GM18867 (cell line): Measurements from ENCODE around the gene SHISA9.

Experiments used
- ATAC-seq: cut with Tn5 transposase; IDR thresholded peaks from one replicate; pipeline ENCODE4 v1.9.1; 2021; ENCODE audit warnings: mild to moderate bottlenecking, moderate library complexity; ENCODE audit not compliant: unreplicated experiment

SHISA9 gene

DNA sequence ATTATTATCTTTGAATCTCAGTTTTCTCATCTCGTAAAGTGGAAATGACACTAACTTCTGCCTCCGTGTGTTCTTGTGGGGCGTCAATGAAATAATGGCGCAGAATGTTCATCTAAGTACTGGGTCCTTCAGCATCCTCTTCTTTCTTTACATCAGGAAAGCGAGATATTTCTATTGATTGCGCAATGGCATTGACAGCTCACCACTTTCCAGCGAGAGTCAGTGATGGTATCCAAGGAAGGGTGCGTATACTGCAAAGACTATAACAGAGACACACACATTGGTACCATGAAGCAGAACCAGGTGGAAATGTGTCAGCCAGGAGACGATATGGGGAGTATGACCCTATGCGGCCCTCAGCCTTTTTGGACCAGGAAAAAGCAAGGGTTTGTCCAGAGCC lies 162.1 kb downstream of the SHISA9 start:
- ATAC-seq: no peak

DNA sequence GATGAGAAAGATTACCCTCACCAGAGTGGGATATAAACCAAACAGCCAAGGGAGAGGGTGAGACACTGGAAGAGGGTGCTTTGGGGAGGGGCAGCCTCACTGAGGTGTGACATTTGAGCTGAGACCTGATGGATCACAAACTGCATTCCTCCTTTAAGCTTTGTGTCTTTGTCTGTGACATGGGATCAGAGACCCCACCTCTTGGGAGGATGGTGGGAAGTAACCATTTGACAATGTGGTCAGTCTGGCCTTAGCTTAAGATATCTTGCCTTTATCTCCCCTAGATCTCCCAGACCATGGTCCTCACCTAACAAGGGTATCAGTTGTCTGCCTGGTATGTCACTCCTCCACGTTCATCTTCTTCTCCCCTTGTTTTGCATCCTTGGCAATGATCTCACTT lies 163.4 kb downstream of the SHISA9 start:
- ATAC-seq: no peak

DNA sequence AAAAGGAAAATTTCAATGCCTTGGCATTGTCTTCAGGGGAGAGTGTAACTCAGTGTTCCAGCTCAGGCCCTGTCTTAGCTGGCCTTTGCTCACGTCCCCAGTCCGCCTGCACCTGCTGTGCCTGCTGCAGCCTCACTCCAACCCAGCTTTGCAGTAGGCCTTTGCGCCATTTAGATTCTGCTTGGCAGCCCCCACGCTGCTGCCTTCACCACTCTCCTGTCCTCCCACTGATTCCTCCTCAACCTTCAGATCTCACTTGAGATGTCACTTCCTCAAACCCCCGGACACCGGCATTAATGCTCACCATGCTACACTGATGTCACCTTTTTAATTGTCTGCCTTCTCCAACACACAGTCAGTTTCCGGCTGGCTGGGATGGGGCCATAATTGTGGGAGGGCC lies 166.2 kb downstream of the SHISA9 start:
- no peak for ATAC-seq

DNA sequence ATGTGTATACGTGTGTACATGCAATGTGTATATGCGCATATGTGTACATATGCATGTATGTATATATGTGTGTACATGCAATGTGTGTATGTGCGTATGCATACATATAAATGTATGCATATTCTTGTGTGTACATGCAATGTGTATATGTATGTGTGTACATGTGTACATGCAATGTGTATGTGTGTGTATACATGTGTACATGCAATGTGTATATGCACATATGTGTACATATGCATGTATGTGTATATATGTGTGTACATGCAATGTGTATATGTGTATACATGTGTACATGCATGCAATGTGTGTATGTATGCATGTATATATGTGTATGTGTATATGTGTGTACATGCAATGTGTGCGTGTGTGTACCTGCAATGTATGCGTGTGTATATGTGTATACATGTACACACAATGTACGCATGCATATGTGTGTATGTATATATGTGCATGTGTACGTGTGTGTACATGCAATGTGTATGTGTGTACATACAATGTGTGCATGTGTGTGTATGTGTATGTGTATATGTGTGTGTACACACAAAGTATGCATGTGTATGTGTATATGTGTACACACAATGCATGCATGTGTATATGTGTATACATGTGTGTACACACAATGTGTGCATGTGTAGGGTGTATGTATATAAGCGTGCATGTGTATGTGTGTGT lies 167.7 kb downstream of the SHISA9 start:
- ATAC-seq: no peak

DNA sequence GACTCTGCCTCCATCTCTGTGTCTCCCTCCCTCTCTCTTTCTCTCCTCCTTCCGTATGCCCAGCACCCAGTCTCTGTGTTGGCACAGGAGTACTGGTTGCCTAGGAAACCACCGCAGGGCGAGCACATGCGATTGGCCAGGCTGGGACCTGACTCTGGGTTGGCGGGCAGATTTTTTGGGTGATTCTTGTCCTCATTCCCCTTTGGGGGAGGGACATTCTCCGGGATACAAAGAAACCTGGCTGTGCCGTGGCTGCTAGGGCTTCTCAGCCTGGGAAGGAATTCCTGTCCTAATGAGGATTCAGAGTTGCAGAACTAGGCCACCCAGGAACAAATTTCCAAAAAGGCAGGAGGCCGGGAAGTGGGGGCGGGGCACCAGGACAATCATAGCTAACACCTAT lies 168.9 kb downstream of the SHISA9 start:
- ATAC-seq: no peak

DNA sequence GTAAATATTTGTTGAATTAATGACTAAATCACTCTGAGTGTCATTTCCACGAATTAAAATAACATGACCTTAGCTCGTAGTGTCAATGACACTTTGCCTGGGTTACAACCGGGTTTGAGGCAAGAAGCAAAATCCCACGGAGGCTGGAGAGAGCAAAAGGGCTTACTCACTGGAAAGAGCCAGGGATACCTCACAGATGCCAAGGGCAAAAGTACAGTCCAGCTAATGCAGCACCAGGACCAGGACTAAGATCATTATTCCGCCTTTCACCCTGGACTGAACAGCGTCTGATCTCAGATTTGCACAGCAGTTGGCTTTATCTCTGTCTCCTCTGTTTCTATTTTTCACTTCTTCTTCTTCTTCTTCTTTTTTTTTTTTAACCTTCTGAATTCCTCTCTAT lies 175.5 kb downstream of the SHISA9 start:
- no peak for ATAC-seq

DNA sequence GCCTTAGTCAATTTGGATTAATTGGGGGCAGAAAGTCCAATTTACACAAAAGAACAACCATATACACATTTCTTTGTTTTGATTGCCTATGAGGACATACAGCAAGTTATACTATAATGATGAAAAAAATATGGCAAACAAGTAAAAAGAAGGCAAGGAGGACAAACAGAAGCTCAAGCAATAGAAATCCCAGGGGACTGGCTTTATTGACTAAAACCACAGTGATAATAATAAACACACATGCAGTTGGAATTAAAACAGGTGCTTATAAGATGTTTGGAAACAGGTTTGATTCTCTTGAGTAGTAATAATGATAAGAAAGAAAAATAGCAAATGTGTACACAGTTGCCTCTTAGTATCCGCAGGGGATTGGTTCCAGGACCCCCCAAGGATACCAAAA lies 176.4 kb downstream of the SHISA9 start:
- ATAC-seq: no peak

DNA sequence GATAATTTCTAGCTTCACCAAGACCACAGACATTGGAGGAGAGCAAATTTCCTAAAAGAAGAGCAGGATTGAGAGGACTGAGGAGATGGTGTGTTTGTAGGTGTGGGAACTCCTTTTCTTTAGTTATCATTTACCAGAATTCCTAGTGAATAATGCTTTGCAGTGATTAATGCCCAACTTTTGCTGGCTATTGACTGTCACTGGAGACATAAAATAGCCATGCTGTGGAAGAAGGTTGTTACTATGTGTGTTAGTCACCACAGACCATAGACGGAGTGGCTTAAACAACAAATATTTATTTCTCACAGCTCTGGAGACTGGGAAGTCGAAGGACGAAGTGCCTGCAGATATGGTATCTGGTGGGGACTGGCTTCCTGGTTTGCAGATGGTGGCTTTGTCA lies 179.1 kb downstream of the SHISA9 start:
- ATAC-seq: no peak

DNA sequence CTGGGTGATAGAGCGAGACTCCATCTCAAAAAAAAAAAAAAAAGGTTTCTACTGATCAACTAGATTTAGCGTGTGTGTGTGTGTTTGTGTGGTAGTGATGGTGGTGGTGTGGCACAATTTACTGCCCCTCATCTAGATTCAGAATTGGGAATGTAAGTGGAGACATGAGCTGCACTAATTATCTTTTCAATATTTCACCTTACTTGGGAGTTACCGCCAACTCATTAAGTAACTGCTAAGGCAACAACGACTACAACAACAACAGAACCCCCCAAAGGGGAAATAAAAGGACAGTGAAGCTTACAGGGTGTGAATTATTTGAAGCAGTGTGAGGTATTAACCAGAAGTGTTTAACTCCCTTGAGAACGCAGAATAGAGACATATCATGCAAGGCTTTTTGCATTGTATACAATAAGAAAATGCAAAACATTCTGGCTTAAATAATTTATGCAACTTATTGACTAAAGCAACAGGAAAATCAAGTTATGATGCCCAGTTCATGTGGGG lies 180.5 kb downstream of the SHISA9 start:
- ATAC-seq: no peak

DNA sequence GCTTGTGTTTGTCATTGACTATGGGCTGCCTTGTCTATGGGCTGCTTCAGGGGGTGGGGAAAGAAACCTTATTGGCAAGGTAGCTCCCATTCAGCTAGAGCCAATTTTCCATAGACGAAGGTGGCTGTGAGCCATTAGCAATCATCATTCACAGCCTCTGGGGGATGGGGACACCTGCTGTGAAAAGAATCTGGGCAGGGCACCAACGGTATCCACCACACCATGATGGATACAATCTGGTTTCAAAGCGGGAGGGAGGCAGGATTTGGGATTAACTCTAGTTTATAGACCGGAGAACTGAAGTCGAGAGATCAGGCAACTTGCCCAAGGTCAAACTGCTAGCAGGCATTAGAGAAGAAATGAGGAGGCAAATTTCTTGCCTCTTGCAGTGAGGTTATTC lies 182.3 kb downstream of the SHISA9 start:
- ATAC-seq: no peak

DNA sequence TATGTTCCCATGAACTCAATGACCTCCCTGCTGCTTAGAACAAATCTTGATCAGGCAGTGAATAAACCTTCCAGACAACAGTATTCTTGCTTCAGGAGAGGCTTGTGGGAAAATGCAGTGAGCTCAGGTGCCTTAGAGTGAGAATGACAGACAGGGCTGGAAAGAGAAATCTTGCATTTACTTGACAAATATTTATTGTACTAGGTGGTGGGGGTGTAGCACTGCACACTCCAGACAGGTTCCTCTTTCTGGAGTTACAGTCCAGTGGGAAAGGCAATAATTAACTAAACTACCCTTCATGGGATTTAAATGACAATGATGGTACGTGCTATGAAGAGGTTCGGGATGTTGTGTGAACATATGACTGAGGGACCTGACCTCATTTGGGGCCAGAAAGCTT lies 182.9 kb downstream of the SHISA9 start:
- ATAC-seq: no peak

DNA sequence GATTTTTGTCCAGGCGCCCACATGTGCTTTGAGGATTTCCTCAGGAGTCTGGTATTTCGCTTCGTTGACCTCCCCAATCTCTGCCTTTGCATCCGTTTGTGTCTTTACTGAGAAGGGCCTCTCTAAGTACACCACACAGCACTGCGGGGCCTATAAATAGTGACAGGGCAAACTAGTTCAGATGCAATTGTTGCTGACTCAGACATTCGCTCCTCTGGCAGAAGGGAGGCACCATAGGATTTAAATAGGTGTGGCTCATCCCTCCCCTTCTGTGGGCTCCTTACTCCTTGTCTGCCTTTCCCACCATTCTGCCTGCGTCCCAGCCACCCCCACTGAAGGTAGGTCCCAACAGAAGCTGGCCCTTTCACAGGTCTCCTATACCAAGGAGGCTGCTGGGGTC lies 192.3 kb downstream of the SHISA9 start:
- no peak for ATAC-seq

DNA sequence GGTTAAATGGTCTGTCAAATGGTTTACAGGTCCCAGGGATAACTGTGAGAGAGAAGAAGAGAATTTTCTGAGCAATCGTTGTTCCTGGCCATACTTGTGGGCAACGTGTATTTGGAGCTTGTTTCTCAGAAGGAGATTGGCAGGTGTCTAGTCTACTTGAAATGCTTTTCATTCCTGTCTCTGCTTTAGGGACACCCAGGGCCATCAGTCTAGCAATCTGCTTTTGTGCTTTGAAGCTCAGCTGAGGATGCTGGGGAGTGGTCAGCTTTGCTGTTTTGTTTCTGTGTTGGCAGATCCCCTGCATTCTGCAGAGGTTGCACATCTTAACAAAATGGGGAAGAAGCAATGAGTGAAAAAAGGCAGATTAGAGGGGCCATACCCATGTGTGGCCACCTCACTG lies 193.7 kb downstream of the SHISA9 start:
- no peak for ATAC-seq

DNA sequence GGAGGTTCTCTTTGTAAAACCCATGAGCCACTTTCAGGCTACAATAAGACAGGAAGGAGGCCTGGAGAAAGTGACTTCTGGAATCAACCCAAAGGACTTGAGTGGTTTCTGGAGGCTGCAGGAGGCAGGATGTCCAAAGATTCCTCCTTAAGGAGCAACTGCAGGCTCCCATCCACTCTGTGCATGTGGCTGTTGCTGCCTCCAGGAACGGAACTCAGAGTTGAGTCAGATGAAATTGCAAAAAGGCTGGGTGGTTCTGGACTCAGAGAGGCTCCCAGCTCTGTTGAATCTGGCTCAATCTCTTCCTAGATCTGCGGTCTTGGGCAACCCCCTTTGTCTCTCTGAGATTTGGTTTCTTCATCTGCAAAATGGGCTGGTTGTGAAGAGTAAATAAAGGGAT lies 197.1 kb downstream of the SHISA9 start:
- no peak for ATAC-seq

DNA sequence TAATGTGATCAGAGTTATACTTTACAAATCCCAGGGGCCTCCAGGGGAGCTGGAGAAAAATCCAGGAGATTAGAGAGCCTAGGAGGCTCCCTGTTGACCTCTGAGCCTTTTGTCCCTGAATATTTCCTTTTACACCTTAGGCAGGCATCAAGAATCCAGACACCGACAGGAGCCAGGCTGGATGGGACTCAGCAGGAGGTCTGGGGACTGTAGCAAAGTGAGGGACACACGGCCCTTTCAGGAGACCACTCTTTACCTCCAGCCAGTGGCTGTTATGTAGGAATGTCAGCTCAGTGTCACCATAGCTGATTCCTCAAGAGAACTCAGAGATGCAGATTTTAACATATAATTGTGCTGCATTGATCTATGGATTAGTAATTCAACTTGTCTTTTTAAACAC lies 198.4 kb downstream of the SHISA9 start:
- no peak for ATAC-seq

DNA sequence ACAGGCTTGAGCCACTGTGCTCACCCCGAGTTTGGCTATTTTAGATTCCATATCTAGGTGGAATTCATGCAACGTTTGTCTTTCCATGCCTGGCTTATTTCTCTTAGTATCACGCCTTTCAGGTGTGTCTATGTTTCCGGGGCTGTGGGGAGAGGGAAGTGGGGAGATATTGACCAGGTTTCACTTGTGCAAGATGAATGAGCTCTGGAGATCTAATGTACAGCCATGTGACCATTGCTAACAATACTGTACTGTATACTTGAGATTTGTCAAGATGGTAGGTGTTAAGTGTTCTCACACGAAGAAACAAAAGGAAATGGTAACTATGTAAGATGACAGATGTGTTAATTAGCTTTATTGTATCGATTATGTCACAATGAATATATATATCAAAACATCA lies 199.6 kb downstream of the SHISA9 start:
- ATAC-seq: no peak

DNA sequence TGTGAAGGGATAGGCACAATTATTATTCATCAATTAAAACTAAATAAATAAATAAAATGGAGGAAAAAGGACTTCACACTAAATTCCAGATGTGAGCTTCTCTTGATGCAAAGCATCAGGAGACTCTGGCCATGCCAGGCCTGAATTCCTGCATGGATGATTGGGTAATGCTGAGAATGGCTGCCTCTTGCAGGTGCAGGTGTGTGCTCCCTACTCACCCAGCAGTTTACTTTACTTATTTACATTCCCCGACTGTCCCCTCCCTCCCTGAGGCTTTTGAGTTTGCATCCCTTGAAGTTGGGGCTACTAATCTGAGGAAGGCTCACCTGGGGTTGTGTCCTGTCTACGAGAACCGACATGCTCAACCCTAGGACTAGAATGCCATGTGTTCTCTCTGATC lies 200.4 kb downstream of the SHISA9 start:
- ATAC-seq: no peak

DNA sequence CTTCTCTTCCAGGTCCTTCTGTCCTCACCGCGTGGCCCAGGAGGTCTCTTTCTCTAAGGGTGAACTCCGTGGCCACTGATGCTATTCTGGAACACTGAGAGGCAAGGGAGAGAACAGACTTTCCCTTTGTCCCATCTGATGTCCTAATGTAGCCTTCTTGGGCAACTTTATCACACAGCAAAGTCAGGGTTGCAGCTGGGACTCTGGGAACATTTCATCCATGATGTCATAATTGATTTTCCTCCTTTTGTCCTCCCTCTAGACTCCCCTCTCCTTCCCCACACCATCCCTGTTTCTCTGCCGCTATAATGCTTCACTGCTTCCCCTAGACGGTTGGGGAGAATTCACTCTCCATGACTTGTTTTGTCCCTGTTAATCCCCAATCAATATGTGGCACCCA lies 201.0 kb downstream of the SHISA9 start:
- ATAC-seq: no peak

DNA sequence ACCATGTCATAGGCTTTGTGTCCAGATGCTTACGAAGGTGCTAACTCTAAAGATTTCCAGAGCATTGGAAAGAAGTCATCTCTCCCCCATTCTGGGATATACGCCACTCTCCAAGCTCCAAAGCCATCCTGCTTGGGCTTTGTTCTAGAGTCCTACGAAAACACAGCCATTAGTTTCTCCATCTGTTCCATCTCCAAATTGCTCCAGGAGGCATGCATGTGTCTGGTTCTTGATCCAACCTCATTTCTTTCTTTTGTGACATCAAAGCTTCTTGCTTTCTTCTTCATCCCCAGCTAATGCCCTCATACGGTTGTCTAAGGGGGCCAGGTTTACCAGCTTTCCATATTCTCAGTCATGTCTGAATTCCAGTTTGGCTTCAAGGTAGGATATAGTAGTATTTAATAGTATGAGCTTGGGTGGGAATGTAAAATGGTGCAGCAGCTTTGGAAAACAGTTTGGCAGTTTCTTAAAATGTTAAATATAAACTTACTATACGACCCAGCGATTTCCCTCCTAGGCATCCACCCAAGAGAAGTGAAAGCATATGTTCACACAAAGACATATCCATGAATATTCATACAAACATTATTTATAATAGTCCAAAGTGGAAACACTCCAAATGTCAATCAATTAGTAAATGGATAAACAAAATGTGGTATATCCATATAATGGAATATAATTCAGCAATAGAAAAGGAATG lies 202.6 kb downstream of the SHISA9 start:
- no peak for ATAC-seq

DNA sequence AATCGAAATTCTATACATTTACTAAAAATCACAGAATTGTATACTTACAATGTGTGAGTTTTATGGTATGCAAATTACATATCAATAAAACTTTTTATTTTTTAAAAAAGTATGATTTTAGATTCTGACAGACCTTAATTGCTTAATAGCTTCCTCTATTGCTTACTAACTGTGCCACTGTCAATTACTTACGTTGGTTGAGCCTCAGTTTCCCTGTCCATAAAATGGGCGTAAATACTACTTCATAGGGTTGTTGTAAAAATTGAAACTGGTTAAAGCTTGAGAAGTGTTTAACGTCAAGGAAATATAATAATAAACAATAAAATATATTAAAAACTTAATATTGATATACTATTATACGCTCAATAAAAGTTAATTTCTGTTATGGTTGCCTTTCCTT lies 203.4 kb downstream of the SHISA9 start:
- no peak for ATAC-seq

DNA sequence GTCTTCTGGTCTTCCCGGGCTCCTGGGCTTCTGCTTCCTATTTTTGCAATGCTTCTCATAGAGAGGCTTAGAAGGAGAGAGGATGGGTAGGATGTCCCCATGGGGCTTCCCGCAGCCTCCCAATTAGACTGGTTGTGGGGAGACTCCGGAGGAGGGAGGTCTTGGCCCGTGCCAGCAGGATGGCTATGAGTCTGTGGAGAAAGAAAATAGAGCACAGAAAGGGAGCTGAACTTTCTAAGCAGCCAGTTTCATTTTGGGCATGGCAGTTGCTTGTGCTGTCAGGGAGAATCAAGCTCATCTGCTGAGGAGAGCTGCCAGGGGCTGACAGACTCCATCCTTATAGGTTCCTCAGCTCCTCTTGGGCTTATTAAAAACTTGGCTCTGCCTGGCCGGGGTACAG lies 204.0 kb downstream of the SHISA9 start:
- ATAC-seq: no peak

DNA sequence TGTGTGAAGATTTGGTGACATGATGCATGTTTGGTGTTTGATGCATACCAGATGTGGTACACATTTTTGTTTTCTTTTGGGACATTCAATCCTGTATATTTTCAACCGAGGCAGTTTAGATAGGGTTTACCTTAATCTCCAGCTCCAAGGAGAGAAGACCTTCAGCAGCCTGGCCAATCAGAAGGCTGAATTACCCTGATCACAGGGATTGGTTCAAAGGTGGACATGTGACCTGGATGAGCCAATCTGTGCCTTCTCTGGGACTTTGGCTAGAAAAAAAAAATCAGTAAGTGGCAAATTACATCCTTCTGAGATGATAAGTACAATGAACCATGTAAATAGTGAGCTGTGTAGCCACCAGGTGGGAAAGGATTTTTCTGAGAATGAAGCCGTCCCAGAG lies 205.1 kb downstream of the SHISA9 start:
- ATAC-seq: no peak

DNA sequence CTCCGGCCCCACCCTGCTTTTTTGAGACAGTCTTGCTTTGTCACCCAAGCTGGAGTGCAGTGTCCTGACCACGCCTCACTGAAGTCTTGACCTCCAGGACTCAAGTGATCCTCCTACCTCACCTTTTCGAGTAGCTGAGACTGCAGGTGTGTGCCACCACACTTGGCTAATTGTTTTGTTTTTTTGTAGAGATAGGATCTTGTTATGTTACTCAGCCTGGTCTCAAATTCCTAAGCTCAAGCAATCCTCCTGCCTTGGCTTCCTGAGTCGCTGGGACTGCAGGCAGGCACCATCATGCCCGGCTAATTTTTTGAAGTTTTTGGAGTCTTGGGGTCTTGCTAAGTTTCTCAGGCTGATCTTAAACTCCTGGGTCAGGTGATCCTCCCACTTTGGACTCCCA lies 206.7 kb downstream of the SHISA9 start:
- ATAC-seq: no peak
